CD4-positive, alpha-beta T cell treated with Interleukin-10 for 1 hour (primary cell): ENCODE data around the gene GSK3B.

Source experiments
- DNase-seq: peaks from one replicate; pipeline ENCODE4 v3.0.0-alpha.2; 2020

GSK3B gene

DNA sequence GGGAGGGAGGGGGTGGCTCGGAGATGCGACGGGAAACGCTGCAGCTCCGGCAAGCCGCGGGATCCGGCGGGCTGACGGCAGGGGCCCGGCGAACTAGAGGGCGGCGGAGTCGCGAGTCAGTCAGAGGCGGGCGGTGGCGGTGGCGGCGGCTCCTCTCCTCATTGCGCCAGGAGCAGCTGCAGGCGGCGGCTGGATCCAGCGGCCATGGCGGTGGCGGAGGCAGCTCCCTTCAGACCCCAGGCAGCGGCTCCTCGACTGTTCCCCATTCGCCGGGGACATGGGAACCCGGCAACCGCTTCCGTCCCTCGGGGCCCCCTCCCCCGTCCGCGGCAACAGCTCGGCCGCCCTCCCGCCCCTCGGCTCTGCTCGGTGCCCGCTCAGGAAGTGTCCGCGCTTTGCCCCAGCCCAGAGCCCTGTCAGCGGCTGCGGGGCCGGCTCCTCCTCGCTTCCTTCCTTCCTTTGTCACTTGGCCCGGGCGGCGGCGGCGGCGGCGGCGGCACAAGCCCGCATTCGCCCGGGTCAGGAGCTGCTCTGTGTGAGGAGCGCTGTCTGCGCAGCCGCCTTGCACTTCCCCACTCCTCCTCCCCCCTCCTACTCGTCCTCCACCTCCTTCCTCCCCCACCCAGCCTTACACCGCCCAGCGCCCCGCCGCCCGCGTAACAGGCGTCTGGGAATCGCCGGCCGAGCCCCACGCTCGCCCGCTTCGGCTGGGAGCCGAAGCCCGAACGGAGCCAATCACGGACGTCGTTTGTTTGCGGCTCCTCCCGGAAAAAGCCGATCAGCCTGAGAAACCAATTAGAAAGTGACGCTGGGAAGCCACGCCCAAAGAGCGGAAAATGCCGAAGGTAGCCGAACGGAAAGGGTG is at the start of gene GSK3B:
TSS of gene GSK3B (minus strand) at position 537 of the 865 bp plus-strand sequence. CDS start 1,013 bp downstream, outside the sequence.
- peak; percentile 73 for DNase-seq

- DNase-seq, result no peak
These were observed 49.4 kb upstream of the GSK3B start for GRCh38 chr3:120143676-120144075.

- DNase-seq, result no peak
These were observed 48.0 kb upstream of the GSK3B start for GRCh38 chr3:120142236-120142635.

DNA sequence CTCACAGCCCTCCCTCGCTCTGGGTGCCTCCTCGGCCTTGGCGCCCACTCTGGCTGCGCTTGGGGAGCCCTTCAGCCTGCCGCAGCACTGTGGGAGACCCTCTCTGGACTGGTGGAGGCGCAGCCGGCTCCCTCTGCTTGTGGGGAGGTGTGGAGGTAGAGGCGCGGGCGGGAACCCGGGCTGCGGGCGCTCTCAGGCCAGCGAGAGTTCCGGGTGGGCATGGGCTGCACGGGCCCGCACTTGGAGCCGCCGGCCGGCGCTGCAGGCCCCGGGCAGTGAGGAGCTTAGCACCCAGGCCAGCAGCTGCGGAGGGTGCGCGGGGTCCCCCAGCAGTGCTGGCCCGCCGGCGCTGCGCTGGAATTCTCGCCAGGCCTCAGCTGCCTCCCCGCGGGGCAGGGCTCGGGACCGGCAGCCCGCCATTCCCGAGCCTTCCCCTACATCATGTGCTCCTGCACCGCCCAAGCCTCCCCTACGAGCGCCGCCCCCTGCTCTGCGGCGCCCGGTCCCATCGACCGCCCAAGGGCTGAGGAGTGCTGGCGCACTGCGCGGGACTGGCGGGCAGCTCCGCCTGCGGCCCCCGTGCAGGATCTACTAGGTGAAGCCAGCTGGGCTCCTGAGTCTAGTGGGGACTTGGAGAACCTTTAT is 46.0 kb upstream of the GSK3B start:
- no peak for DNase-seq

DNA sequence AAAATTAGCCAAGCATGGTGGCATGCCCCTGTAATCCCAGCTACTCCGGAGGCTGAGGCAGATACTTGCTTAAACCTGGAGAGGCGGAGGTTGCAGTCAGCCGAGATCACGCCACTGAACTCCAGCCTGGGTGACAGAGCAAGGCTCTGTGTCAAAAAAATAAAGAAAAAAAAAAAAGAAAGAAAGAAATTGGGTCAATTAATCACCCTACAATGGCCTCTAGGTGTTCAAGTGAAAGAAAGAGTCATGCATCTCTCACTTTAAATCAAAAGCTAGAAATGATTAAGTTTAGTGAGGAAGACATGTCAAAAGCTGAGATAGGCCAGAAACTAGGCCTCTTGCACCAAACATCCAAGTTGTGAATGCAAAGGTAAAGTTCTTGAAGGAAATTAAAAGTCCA is 44.9 kb upstream of the GSK3B start:
- DNase-seq, result no peak

- DNase-seq, result no peak
These were observed 43.3 kb upstream of the GSK3B start for GRCh38 chr3:120137548-120137947.

DNA sequence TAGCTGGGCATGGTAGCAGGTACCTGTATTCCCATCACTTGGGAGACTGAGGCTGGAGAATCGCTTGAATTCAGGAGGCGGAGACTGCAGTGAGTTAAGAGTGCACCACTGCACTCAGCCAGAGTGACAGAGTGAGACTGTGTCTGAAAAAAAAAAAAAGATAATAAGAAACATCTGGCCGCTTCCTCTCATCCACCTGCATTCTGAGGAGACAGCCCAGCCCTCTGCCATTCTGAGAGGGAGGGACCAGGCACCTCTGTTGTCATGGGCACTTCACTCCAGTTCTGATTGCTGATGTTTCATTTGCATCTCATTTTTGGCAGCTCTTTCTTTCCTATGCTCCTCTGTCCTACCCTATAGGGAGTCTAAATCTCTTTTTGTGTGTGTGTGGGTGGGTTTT is 36.4 kb upstream of the GSK3B start:
- DNase-seq, result no peak

GRCh38 chr3:120129718-120130513 is 35.7 kb upstream of the GSK3B start:
- no peak for DNase-seq

GRCh38 chr3:120129051-120129450 is 34.8 kb upstream of the GSK3B start:
- DNase-seq, result no peak

DNA sequence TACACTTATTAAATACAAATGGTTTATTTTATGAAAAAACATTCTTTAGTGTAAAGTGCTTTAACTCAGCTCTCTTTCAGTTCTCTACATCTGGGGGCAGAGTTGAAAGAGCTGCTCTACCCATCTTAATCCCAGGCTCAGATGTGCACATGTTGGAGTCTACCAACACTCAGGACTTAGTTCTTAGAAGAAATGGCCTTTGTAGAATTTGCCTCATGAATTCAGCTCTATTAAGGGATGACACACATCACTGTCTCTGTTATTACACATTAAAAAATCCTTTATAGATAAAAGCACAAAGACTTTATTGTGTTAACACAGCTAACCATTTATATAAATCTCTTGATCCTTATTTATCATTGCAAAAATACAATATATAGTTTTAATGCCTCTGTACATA is 31.7 kb upstream of the GSK3B start:
- no peak for DNase-seq

DNA sequence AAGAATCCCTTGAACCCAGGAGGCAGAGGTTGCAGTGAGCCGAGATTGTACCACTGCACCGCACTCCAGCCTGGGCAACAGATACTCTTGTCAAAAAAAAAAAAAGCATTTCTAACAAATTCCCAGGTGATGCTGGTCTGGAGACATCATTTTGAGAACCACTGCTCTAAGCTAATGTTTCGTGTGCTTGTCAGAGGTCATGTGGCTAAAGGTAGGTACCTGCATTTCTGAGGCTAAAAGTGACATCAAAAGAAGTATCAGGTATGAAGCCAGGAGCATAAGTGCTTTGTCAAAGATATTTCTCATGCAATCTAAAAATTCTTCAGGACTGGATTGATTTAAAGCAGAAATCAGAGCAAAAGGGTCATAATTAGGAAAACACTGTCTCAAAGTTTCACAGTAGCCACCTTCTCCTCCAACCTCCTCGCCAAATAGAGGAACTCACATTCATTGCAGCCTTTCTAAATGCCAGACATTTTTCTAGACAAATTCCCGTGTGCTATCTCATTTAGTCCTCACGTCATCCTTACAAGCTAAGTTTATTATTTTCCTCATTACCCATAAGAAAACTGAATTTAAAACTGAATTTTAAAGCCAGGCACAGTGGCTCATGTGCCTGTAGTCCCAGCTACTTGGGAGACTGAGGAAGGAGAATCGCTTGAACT is 25.7 kb upstream of the GSK3B start:
- no peak for DNase-seq

GRCh38 chr3:120114981-120115380 is 20.7 kb upstream of the GSK3B start:
- no peak for DNase-seq

DNA sequence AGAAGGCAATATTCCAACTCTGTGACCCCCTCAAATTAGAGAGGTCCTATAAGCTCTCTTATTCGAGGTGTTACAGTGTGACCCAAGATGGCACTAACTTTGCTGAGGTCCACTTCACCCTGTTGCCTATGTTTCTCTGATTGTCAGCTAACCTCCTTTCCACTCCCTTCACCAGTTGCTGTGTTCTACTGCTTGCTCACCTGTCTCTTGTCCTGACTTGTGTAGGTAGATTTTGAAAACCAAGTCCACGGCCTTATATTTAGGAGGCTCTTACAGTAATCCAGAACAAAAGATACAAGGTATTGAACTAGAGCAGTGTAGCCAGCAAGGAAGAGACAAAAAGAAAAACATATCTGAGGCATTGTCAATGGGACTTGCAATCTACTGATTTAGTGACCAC is 20.1 kb upstream of the GSK3B start:
- DNase-seq, result no peak

DNA sequence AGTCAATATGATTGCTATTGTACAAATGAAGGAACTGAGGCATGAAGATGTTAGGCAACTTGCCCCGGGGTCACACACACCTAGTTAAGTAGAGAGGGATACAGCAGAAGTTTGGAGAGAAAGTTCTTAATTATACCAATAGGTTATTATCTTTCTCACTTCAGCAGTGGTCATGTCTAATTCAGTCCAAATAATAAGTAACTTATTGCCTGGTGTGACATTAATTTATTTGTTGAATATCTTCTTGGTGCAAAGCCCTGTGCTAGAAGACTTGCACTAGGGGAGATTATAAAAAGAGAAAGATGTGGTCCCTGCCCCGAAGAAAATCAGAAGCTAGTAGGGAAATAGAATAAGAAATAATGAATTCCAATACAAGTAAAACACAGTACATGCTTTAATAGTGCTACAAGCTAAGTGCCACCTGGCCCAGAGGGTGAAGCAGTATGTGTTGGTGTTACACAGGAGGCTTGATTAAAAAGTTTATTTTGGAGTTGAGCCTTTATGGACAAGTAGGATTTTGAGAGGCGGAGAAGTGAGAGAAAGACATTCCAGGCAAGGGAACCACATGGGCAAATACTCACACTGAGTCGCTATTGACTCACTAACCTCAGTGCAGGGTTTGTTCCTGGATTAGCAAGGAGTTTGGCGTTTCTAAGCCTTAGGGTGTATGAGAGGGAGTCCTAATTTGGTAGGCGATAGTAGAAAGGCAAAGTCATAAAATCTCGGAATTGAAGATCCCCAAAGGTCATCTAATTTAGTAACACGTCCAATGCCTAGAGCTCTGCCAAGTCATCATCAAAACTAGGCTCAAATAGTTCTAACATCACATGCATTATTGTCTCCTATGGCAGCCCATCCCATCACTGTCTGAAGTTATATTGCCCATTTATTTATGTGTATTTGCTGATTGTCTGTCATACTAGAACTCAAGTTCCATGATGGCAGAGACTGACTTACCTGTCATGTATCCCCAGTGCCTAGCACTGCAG is 19.2 kb upstream of the GSK3B start:
- DNase-seq, result no peak

- DNase-seq, result no peak
These were observed 17.7 kb upstream of the GSK3B start for GRCh38 chr3:120111898-120112297.

DNA sequence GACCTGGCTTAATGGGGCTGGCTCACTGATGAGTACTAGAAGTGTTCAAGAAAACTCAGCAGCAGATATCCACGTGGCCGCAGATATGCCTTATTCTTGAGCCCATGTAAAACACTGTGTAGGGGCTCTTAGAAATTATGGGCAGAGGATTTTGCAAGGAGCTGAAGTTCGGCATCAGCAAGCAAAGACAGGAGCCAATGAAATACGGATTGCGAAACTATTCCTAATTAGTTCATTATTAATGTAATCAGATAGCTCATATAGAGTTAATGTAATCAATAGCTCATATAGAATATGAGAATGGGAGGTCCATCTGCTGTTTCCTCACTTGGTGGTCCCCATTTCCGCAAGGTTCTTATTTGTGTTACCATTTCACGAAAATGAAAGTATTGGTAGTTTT is 9.0 kb upstream of the GSK3B start:
- no peak for DNase-seq

- no peak for DNase-seq
These were observed 8.4 kb upstream of the GSK3B start for GRCh38 chr3:120102674-120103073.

DNA sequence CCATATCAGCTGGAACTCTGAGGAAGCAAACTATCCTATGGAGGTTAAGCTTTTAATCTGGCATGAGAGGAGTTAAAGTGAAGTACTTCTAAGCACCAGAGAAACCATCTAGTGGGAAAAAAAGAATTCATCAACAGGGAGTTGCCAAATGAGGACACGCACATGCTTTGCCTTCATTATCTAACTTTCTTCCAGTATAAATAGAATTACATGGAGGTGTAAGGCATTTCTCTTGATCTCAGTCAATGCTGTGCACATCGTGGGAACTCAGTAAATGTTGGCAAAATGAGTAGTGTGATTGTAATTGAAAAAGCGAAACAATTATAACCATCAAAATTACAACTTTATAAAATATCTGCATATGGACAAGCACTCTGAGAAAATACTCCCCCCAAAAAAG is 8.0 kb upstream of the GSK3B start:
- DNase-seq, result no peak

GRCh38 chr3:120101624-120102023 is 7.4 kb upstream of the GSK3B start:
- DNase-seq, result no peak

DNA sequence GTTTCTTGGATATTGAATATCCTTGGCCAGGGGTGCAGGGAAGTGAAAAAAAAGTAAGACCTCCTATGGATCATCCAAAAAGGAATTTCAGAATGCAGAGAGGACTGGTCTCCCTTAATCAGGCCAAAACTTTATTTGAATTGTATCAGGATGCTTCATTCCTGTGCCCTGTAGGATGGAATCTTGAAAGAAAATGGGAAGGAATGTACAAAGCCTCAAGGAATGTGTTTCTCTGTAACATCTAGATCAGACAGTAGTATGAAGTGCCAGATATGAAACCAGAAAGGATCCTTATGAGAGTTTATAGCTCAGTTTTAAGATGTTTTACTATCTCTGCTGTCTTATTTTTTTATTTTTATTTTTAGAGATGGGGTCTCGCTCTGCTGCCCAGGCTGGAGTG is 6.5 kb upstream of the GSK3B start:
- DNase-seq, result no peak

- no peak for DNase-seq
These were observed 4.5 kb upstream of the GSK3B start for GRCh38 chr3:120098710-120099109.

- no peak for DNase-seq
These were observed 1.8 kb upstream of the GSK3B start for GRCh38 chr3:120095979-120096426.
